Central memory CD4-positive, alpha-beta T cell (primary cell): ENCODE measurements around the gene MOB3B.
"Not testable (repeated sequence)": the region's sequence is repeated elsewhere in the genome, so short reads cannot be mapped to it uniquely, and the experiment has no call there.

Experiments
- DNase-seq: peaks from one replicate; pipeline ENCODE4 v3.0.0; 2022

MOB3B gene

DNA sequence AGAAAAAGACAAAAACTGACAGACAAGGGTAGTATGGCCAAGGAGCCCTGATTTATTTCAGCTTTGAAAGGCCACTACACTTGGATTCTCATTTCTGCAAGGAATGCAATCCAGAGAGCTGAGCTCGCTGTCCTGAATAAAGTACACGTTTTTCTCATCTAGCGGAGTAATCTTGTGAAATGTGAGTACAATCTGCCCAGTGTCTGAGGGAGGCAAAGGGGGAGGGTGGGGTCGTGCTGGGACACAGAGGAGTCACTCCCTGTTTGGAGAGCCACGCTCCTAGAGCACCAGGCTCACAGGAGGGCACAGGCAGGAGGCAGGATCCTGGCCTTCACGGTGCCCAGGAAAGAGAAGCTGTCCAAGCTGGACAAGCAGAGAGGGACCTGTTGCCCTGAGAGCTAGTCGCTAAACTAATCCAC lies 56.5 kb downstream of the MOB3B start:
- no peak for DNase-seq

DNA sequence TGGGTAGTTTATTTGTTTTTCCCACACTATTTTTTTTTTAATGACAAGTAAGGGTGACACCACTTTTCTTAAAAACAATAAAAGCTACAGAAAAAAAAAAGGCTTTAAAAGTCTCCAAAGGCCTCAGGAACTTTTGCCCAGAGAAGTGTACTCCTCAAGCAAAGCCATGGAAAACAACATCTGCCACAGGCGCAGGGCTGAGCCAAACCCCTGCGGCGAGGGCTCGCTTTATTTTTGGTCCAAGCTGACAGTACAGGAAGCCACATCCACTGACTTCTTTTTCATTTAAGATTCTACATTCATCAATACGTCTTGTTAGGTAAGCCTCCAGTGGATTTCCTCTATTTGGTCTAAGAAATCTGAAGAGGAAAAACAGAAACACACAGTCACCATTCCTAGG lies 57.4 kb downstream of the MOB3B start:
- DNase-seq: no peak

DNA sequence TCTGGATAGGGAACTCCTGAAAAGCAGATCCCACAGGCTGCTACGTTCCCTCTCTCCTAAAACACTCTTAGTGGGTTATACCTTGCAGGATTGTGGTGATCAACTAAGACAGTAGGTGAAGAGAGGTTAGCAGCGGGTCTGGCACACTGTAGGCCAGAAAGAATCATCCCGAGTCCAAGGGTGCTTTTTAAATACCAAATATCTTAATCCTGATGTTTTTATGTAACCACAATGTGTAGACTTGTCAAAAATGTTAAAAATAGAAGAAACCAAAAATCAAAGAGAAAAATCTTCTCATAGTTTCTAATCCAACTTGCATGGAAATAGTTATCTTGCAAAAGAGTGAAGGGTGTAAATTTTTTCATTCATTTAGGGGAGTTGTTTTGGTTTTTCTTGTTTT lies 57.8 kb downstream of the MOB3B start:
- DNase-seq: no peak

DNA sequence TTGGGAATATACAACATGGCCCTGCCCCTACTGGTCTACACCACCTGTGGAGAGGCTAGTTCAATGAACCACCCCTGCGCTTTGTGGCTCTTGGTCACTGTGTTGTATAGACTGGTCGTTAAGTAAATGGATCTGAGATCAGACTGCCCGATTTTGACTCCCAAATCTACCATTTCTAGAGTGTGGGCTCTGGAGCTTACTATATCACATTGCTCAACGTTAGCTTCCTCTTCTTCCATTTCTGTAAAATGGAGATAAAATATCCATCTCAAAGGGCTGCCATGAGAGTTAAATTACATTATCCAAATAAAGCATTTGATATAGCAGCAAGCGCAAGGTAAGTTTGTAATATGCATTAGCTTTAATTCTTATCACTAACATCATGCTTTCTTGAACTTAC lies 58.2 kb downstream of the MOB3B start:
- no peak for DNase-seq

DNA sequence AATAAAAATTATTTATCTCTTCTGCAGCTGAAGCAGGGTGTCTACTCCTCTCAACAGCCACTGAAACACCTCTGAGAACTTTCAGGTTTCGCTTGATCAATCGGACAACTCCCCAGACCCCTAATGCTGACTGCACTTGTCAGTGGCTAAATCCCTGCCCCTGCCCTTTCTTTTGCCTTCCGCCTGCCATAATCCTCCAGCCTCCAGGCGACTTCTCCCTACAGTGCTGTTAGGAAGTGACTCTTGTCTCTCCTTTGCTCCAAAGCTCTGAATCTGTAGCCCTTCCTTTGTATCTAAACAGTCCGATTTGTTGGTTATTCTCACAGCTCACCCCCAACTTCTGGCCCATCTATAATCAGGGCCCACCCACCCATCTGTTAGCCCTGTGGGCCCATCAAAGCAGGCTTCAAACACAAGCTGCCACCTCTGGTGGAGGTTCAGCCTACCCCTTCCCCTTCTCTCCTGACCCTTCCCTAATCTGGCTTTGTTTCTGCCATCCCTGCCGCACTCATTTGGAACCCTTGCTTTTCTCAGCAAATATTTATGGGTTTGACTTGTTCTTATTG lies 59.2 kb downstream of the MOB3B start:
- DNase-seq: no peak

DNA sequence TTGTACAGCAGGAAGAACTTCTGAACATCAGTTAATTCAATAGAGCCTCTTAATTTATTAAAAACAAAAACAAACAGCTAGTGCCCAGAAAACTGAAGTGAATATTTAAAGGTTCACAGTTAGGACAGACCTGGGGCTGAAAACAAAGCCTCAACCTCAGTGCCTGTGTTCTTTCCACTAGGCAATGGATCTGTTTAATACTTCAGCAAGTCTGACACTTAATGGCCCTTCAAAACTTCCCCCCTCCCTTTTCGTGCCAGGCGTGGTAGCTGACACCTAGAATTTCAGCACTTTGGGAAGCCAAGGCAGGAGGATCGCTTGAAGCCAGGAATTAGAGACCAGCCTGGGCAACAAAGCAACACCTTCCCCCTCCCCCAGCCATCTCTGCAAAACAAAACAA lies 60.1 kb downstream of the MOB3B start:
- DNase-seq: no peak

DNA sequence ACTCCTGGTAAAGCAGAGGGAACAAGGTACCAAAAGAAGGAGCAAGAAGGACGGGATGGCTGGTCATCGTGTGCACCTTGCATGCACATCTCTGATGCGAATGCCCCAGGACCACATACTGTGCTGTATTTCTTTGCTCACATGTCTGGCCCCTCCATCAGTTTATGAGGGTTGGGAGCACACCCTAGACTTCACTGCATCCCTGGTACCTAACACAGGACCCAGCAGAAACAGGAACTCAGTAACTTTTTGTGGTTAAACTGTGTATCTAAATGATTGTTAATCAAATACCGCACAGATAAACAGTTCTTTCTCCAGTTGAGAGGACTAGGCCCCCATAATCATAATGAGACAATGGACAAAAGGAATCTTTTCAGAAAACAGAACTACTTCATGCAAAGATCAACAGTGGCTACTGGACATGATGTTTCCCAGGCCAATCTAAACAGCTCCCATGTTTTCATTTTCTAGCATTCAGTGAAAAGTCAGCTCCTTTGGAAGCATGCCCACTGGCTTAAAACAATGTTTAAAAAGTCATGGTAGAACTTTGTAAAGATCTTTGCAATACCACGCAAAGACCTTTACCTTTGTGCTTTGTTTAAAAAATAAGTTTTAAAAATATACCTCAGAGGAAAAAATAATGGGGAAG lies 61.0 kb downstream of the MOB3B start:
- DNase-seq: no peak

DNA sequence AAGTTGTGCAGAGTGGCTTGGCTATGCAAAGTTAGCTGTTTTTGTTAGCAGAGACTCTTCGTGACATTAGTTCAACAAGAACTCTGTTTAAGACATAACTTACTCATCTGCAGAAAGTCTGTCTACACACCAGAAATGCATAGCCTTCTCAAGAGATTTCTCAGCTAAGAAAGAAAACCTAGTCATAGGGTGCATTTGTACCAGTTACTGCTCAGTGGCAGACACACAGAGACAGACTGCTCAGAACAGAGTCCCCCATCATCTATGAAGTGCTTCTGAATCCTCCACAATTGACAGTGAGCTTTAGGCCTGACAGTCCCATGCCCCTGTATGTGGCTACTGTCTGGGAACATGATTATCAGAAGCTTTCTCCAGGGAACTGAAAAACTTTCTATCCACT lies 61.6 kb downstream of the MOB3B start:
- DNase-seq: no peak

DNA sequence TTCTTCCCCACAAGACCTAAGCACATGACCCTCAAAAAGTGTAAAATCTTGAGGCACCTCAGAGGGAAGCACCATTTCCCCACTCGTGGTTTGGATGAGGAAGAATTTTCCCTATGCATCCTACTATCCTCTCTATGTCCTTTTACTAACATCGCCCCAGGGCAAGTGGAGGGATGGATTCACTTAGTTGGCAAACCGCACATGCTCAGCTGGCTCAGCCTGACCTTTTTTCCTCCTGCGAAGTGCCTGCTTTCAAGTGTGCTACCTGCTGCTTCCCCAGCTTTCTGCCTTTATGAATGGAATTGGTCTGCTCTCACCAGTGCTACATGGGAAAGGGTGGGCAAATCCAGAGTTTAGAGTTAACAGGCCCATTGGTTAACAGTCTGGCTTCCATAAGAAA lies 62.1 kb downstream of the MOB3B start:
- DNase-seq: no peak

DNA sequence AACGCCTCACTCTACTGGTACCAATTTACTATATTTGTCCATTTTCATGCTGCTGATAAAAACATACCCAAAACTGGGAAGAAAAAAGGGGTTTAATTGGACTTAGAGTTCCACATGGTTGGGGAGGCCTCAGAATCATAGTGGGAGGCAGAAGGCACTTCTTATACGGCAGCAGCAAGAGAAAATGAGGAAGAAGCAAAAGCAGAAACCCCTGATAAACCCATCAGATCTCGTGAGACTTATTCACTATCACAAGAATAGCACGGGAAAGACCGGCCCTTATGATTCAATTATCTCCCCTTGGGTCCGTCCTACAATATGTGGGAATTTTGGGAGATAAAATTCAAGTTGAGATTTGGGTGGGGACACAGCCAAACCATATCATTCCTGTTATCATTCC lies 63.1 kb downstream of the MOB3B start:
- DNase-seq: not testable (repeated sequence)

DNA sequence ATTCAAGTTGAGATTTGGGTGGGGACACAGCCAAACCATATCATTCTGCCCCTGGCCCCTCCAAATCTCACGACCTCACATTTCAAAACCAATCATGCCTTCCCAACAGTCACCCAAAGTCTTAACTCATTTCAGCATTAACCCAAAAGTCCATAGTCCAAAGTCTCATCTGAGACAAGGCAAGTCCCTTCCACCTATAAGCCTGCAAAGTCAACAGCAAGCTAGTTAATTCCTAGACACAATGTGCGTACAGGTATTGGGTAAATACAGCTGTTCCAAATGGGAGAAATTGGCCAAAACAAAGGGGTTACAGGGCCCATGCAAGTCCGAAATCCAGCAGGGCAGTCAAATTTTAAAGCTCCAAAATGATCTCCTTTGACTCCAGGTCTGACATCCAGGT lies 64.7 kb downstream of the MOB3B start:
- not testable (repeated sequence) for DNase-seq

DNA sequence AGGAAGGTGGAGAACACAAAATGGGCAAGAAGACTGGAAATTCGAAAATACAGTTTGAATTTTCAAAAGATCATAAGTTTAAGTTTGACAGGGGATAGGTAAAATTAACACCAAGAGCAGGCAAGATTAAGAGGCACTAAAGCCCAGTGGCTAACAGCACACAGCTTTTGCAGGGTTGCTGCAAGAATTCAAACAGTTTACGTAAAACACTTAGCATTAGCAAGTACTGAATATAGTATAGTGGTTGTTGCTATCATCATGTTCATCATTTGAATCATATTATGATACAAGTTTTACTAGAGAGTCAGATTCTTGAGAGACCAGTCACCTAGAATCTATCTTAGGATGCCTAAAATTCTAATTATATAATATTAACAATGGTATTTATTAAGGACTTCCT lies 66.8 kb downstream of the MOB3B start:
- no peak for DNase-seq

DNA sequence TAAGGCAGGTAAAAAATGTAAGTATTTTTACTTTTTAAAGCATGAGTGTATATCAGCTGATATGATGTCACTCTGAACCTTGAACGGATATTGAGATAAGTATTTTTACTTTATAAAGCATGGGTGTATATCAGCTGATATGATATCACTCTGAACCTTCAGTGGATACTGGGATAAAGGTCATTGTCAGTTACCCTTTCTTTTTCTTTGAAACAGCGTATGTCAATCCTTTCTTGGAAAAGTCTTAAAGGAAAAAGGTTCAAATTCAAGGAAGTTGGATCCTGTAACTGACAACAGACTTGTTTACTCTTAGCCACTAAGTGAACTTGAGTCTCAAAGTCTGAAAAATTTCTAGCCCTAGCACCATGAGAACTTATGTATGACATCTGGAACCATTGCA lies 67.2 kb downstream of the MOB3B start:
- no peak for DNase-seq

DNA sequence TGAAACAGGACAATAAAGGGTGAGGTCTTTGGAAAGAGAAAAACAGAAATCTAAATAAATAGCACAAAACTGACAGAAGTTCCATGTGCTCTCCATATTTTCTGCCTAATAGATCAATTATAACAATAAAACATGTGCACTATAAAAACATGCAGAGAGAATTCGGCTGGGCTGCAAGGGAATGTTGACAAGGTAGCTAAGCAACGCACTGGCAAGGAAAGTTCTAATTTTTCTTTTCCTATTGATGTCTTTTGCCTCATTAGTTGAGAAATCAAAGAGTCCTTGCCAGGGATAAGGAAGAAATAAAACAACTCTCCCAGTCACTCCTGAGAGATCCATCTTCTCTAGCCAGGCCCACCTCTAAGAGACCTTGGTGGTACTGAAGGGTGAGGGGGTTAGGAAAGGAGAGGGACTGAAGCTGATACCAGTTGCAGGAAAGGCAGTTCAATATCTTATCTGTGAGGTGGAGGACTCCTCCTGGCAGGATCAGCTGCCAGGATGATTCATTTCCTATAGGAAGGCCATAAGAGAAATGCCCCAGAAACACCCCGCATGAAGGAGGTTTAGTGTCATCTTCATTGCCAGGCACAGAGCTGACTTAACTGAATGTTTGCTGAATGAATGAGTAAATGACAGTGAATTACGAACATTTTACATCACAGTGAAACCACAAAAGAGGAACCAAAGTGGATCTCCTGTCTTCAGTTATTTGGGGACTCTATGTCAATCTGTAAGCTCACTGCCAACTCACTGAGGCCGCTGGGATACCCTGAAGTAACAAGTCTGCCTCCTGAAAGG lies 69.2 kb downstream of the MOB3B start:
- DNase-seq: no peak

DNA sequence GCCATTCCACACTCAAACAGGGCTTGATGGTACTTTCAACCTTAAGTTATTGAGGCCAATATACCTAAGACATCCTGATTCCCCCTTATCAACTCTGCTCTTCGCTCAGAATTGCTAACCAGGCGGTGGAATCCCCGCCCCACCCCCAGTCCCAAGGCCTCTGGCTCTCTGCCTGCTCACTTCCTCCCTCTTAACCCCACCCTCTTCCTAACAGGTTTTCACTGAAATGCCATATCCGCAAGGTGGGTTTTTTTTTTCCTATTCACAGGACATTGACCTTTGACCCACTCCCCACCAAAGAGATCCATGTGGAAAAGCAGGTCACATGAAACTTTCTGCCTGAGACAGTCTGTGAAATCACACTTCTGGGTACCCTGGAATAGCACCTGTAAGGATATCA lies 72.2 kb downstream of the MOB3B start:
- DNase-seq: no peak

DNA sequence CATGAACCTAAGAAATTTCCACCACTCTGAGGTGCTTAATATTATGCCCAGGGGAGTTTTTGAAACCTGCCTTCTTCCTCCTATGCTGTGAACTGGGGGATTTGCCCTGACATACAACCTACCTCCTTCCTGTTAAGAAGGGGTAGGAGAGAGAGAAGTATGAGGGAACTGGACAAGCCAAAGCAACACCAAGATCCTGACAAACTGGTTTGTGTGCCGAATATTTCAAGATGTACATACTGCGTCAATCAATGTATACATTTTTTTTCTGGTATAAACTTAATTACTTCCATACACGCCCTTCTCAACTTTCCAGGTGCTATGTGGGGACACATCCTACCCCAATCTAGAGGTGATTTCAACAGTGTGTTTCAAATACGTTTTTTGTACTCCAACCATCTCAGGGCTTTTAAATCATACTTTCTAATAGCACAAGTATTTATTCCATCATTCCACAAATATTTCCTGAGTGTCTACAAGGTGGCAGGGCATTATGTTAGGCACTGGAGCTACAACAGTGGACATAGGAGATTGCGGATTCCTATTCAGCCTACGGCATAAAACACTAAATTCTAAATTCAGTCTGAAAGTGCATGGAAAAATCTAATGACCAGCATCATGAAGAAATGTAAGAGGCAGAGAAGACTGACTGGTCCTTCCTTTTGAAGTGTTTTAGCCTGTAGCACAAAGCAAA lies 75.6 kb downstream of the MOB3B start:
- no peak for DNase-seq

DNA sequence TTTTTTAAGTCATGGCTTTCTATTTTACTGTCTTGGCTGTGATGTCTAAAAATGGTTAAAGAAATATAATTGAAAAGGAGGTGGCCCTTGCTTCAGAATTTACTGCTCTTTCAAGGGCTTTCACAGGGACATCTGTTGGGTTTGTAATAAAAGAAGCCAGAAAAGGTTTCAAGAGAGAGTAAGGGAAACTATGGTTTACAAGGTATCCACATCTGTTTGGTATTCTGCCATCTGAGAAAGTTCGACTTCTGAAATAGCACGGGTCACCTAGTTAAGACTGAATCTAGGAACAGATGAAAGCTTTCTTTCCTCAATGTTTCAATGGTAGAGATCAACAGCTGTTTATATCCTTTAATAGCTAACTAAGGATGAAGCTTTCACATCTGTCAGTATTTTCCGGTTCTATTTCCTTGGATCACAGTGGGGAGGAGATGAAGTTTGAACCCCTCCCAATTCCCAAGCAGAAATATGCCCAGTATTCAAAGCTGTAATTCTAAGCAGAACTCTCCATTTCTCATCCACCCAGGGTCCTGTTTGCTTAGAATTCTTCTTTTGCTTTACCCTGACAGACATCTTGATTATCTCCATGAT lies 78.3 kb downstream of the MOB3B start:
- DNase-seq: no peak

DNA sequence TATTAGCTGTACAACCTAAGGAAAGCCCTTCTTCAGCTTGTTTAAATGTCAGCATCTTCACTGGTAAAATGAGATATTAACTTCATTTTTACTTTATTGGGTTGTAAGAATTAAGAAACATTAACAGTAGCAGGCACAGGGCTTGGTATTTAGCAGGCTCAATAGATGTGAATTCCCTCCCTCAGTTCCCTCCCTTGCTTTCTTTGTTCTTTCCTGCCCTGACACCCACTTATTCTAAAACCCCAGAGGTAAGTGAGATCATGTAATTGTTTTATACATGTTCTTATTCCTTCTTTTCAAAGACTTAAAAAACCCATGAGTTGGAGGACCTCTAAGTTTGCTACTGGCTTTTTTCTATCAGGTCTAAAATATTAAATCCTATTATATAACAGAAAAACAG lies 78.9 kb downstream of the MOB3B start:
- DNase-seq: no peak

DNA sequence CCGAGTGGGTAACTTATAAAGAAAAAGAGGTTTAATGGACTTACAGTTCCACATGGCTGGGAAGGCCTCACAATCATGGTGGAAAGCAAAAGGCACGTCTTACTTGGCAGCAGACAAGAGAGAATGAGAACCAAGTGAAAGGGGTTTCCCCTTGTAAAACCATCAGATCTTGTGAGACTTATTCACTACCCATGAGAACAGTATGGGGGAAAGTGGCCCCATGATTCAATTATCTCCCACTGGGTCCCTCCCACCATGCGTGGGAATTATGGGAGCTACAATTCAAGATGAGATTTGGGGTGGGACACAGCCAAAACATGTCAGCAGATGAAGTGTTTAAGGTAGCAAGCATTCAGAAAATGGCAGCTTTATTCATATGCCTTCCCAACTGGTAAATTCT lies 81.3 kb downstream of the MOB3B start:
- DNase-seq: not testable (repeated sequence)

DNA sequence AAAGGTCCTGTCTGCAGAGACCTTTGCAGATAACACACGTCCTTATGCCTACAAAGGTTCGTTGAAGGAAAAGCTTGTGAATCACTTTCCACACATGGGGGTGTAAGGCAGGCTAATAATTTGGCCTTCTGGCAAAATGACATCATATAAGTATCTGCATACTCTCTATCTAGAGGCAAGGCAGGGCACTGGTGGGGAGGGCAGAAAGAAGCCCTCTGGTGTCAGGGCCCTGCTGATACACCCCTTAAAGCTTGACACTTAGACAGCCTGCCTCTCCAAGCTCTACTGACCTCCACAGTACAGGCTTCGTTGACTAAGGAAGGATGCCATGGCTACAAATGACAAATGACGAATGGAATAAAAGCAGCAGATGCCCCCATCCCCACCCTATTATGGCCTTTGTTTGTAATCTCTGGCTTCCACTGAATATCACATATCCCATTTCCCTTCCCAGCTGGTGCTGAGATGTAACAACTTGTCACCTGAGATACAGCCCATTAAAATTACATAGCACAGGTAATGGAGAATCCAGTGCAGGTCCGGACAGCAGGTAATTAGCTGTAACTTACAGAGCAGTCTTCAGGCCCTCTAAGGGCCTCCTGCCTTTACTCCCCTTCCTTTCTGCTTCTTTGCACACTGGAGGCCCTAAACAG lies 82.5 kb downstream of the MOB3B start:
- DNase-seq: no peak

DNA sequence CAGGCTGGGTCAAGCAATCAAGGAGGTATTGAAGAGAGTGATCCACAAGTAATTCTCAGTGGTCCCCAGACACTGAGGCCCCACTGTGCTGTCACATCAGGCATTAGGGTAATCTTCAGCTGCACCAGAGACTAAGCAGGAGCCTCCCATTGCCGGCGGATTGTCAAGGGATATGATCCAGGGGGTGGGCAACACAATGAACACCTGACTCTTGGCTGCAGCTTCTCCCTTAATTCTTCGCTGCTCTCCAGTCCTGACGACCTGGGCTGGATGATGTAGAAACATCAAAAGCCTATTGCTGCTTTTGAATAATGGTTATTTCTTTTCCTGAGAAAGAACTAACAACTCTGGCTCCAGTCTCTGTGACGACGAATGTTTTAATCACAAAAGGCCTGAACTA lies 83.9 kb downstream of the MOB3B start:
- DNase-seq: no peak

DNA sequence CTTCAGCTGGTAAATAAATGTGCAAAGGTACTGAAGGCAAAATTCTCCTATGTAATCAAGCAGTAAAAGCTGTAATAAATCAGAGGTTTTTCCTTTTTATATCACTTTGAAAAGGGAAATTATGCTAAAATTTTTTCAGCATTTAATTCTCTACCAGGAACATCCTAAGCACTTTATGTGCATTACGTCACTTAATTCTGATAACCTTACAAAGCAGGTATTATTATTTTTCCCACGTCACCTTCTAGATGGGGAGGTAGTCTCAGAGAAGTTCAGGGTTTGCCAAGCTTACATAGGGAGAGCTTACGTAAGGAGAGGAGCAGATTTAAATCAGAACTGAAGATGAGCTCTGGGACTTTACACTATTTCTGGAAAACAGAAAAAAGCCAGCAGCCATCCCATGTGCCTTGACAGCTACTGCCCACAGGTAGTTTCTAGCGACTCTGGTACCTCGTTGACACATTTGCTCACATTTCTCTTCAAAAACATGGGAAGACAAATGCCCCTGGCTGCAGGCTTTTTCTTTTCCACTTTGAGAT lies 84.5 kb downstream of the MOB3B start:
- DNase-seq: no peak

DNA sequence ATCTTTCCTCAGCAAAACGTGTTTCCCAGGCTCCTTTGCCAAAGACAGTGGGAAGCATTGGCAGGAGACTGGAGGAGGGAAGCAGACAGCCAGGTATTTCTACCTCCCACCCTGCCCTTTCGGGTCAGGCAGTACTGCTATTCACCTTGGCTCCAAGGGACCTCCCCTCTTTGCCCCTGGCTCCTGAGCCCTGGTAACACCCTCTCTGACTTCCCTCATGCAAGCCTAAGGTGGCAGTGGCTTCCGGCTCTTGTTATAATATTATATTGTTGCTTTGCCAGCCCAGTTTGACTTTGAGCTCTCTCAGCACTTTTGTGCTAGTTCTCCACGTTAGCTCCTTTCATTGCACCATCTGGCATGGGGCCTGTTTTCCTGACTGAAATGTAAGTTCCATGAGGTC lies 87.2 kb downstream of the MOB3B start:
- DNase-seq: no peak
